ENCODE results near the gene SLC51B. TPM values are rescaled to one million over a fixed set of nuclear protein-coding genes. Genes with fewer than 3 reads are reported as not detected.
"Not testable (repeated sequence)": the region's sequence is repeated elsewhere in the genome, so short reads cannot be mapped to it uniquely, and the experiment has no call there.

Gene SLC51B
- total RNA-seq, 1 donor from 2014 or later: not detected

DNA sequence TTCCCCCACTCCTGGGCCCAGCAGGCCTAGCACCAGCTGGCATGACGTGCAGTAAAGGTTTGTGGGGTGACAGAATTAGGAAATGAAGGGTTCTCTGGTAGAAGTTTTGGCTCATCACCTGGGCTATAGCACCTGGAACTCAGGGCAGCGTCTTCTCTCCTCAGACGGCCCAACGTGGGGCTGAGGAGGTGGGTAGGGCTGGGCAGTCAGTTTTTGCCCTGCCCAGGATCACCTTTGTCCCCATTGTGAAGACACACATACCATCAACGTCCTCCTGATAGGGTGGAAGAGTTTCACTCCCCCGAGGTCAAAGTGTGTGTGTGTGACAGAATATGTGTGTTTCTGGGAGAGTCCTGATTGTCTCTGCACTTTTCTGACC, 43.4 kb downstream of the SLC51B start:
- TF ChIP-seq, protein P1, sequence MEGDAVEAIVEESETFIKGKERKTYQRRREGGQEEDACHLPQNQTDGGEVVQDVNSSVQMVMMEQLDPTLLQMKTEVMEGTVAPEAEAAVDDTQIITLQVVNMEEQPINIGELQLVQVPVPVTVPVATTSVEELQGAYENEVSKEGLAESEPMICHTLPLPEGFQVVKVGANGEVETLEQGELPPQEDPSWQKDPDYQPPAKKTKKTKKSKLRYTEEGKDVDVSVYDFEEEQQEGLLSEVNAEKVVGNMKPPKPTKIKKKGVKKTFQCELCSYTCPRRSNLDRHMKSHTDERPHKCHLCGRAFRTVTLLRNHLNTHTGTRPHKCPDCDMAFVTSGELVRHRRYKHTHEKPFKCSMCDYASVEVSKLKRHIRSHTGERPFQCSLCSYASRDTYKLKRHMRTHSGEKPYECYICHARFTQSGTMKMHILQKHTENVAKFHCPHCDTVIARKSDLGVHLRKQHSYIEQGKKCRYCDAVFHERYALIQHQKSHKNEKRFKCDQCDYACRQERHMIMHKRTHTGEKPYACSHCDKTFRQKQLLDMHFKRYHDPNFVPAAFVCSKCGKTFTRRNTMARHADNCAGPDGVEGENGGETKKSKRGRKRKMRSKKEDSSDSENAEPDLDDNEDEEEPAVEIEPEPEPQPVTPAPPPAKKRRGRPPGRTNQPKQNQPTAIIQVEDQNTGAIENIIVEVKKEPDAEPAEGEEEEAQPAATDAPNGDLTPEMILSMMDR (IDR thresholded peaks at IDR 0.05; ENCODE audit: unreplicated experiment): no peak
- Mint-ChIP-seq H3K9me3 (ENCODE audit: low read depth) (no peaks in the 10 kb centered on the region), H3K36me3 (ENCODE audit: insufficient read depth) (no peaks in the 10 kb centered on the region), H3K4me1 (ENCODE audit: low read depth) (peaks cover 24% of the 10 kb centered on the region), H3K27me3 (peaks cover 28% of the 10 kb centered on the region), H3K27ac (peak overlapping the region; percentile 21), H3K4me3 (ENCODE audit: low read depth) (no peak overlapping the region)
- DNase-seq (ENCODE audit: low spot score, unreplicated experiment): no peak

DNA sequence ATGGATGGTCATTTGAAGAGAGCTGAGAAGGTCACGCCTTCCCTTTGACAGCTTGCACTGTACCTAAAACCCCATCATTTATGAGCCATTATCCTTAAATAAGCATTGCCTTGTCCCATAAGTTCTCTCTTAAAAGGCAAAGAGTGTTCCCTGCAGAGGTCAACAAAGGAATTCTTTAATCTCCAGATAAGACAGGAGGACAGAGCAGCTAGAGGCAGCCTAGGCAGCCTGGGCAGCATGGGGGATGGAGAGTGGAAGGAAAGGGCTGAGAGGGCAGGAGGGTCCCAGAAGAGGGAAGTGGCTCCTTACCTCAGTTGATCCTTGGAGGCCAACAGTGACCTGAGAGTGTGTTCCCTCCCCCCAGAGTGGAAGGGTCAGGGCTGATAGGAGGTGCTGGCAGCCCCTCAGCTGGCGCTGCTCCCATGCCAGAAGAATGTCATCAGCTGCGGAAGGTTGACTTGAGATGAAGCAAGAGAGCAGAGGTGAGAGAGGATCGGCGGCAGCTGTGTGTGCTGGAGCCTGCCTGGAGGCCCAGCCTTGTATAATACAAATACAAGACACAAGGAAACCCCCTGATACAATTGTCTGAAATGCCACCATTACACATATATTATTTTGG, 44.1 kb downstream of the SLC51B start:
- H3K9me3 Mint-ChIP-seq (ENCODE audit: low read depth): no peaks in the 10 kb centered on the region
- H3K27ac Mint-ChIP-seq: peak overlapping the region; percentile 21
- TF ChIP-seq, protein P1 (IDR thresholded peaks at IDR 0.05; ENCODE audit: unreplicated experiment): no peak

DNA sequence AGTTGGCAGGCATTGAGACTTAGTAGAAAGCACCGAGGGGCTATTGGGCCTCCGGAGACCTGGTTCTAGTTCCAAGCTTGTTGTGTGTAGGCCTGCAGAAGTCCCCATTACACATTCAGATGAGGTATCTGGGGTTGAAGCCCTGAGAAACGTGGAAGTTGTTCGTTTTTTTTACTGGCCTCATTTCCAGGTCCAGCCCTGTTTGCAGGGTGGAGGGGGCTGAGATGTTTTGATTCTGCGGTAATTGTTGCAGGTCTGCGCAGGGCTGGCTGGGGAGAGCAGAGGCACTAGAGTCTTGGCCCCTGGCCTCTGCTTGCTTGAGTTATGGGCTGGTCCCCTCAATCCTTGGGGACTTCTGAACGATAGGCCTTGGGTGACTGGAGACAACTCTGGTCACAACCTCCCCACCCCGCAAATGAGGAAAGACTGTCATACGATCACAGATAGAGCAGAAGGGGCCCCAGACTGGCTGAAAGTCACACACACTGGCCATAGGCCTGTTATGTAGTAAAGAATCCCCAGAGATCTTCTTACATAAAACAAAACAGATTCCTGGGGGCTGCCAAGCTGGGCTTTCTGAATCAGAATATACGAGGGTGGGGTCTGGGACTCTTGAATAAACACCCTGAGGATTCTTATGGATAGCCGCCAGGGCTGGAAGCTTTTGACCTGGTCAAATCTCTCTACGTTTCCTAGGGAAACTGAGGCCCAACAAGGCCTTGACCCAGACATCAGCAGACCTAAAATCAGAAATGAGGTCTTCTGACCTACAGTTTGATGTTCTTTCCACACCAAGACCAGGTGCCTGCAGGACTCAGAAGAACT, 47.0 kb downstream of the SLC51B start:
- no peak overlapping the region for H3K4me3 Mint-ChIP-seq (ENCODE audit: low read depth)
- TF ChIP-seq, protein P1 (IDR thresholded peaks at IDR 0.05; ENCODE audit: unreplicated experiment): no peak
- no peak overlapping the region for H3K27ac Mint-ChIP-seq
- peaks cover 16% of the 10 kb centered on the region for H3K4me1 Mint-ChIP-seq (ENCODE audit: low read depth)
- no peak for DNase-seq (ENCODE audit: low spot score, unreplicated experiment)
- H3K36me3 Mint-ChIP-seq (ENCODE audit: insufficient read depth): peaks cover 2% of the 10 kb centered on the region
- H3K9me3 Mint-ChIP-seq (ENCODE audit: low read depth): no peaks in the 10 kb centered on the region
- H3K27me3 Mint-ChIP-seq: peaks cover 5% of the 10 kb centered on the region

More for the DNA sequence above, 44.1 kb downstream of the SLC51B start:
- DNase-seq (ENCODE audit: low spot score, unreplicated experiment): no peak
- H3K4me3 Mint-ChIP-seq (ENCODE audit: low read depth): no peak overlapping the region
- H3K27me3 Mint-ChIP-seq: peaks cover 21% of the 10 kb centered on the region
- H3K36me3 Mint-ChIP-seq (ENCODE audit: insufficient read depth): no peaks in the 10 kb centered on the region
- peaks cover 19% of the 10 kb centered on the region for H3K4me1 Mint-ChIP-seq (ENCODE audit: low read depth)

DNA sequence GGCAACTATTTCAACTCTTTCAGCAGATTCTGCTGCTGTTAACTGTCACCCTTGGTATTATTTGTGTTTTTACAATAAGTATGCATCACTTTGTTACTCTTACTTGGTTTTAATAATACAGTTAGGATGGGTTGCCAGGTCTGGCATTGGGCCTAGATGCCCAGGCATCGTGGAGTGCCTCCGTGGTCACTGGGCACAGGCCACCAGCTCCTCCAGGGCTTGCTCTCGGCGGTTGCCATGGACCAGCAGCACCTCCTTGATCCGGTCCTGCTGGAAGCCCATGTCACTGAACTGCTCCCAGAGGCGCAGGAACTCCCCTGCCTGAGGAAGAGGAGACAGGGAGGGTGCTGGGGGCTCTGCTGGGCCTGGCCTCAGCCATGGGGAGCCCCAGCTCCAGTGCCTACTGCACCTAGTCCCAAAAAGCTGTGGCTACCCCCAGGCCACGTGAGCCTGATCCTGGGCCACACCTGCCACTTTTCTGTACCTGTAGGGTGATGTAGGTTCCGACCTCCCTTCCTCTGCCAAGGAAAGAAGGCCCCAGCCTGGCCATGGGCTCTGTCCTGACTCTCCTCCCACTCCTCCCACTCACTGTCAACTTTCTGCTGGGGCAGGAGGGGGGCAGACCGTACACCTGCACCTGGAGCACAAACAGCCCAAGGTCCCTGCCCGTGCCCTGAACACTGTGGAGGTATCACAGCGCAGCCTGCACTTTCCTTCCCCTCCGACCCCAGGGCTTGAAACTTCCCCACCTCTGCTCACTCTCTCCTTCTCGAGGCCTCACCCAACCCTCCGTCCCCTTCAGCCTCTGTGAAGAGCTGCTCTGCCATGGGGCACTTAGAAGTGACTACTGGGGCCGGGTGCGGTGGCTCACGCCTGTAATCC, 48.0 kb downstream of the SLC51B start:
- Mint-ChIP-seq H3K36me3 (ENCODE audit: insufficient read depth) (peaks cover 5% of the 10 kb centered on the region), H3K4me3 (ENCODE audit: low read depth) (no peak overlapping the region), H3K27ac (no peak overlapping the region), H3K4me1 (ENCODE audit: low read depth) (peaks cover 12% of the 10 kb centered on the region), H3K27me3 (no peaks in the 10 kb centered on the region), H3K9me3 (ENCODE audit: low read depth) (no peaks in the 10 kb centered on the region)
- DNase-seq (ENCODE audit: low spot score, unreplicated experiment): no peak
- TF ChIP-seq, protein P1 (IDR thresholded peaks at IDR 0.05; ENCODE audit: unreplicated experiment): no peak

DNA sequence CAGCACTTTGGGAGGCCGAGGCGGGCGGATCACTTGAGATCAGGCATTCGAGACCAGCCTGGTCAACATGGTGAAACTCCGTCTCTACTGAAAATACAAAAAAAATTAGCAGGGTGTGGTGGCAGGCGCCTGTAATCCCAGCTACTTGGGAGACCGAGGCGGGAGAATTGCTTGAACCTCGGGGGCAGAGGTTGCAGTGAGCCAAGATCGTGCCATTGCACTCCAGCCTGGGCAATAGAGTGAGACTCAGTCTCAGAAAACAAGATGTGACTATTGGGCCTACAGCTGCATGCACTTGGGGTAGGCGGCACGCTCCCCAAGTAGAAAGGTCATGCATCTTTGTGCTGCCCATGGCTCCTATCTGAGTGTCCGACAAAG, 48.6 kb downstream of the SLC51B start:
- H3K27me3 Mint-ChIP-seq; H3K36me3 Mint-ChIP-seq (ENCODE audit: insufficient read depth); H3K4me1 Mint-ChIP-seq (ENCODE audit: low read depth); H3K27ac Mint-ChIP-seq; H3K9me3 Mint-ChIP-seq (ENCODE audit: low read depth); DNase-seq (ENCODE audit: low spot score, unreplicated experiment); H3K4me3 Mint-ChIP-seq (ENCODE audit: low read depth): not testable (repeated sequence)

All from progenitor cell of endocrine pancreas (in vitro differentiated cells).